Kidney (tissue), 14 donors: ENCODE results near the gene TMX3. TPM values are rescaled to one million over a fixed set of nuclear protein-coding genes. Genes with fewer than 3 reads are reported as not detected.

Source experiments
- DNase-seq, 5 donors: peaks; one replicate each; pipeline ENCODE4 v3.0.0-alpha.2; 2013 to 2020
- FAIRE-seq: peaks from 2 replicates; lab custom pipeline; 2012; peaks lifted over from hg19 to GRCh38; lab: Jason Lieb, UNC
- H3K27ac ChIP-seq, 2 donors: one replicate each; pipeline ENCODE4 v1.7.0; 2013; ENCODE audit warnings: low read depth in 2 of 2, low read length in 2 of 2, inconsistent platforms in 1 of 2
- H3K27me3 ChIP-seq: one replicate; pipeline ENCODE4 v1.7.1; 2013; ENCODE audit warnings: low read length, inconsistent platforms; ENCODE audit not compliant: control insufficient read depth, insufficient read depth
- H3K36me3 ChIP-seq, 3 donors: one replicate each; pipeline versions ENCODE4 v1.7.0 to v1.7.1; 2013; ENCODE audit warnings: low read length in 3 of 3, control low read depth in 1 of 3, inconsistent platforms in 1 of 3; ENCODE audit not compliant: insufficient read depth in 3 of 3, control insufficient read depth in 2 of 3
- H3K4me1 ChIP-seq, 3 donors: one replicate each; pipeline versions ENCODE4 v1.7.0 to v1.7.1; 2013; ENCODE audit warnings: low read length in 3 of 3, inconsistent platforms in 1 of 3, low read depth in 1 of 3; ENCODE audit not compliant: control insufficient read depth in 2 of 3, insufficient read depth in 2 of 3
- H3K4me3 ChIP-seq, 3 donors: one replicate each; pipeline versions ENCODE4 v1.7.0 to v1.8.1; 2013; ENCODE audit warnings: low read length in 3 of 3, control low read depth in 1 of 3, inconsistent platforms in 1 of 3
- H3K9ac ChIP-seq, 3 donors: one replicate each; pipeline versions ENCODE4 v1.7.0 to v1.7.1; 2013; ENCODE audit warnings: low read length in 3 of 3, control low read depth in 1 of 3, inconsistent platforms in 1 of 3
- H3K9me3 ChIP-seq, 3 donors: one replicate each; pipeline versions ENCODE4 v1.7.0 to v1.7.1; 2013; ENCODE audit warnings: low read length in 3 of 3, control low read depth in 1 of 3, inconsistent platforms in 1 of 3; ENCODE audit not compliant: control insufficient read depth in 2 of 3, insufficient read depth in 1 of 3
- intact Hi-C: fragments of 100-400 bp; cut with DNase I; formaldehyde crosslinking; loops from one replicate; pipeline ENCODE4 v1.11.1; 2022
- polyA plus RNA-seq: library from polyadenylated mRNA; stranded (reverse); fragments of 350-450 nt; fragmentation: Illumina TruSeq; extraction: RNeasy Lipid Tissue Mini Kit (QIAGEN cat#74804); gene quantifications from one replicate; pipeline ENCODE4 v1.2.3, GENCODE V29; 2014; ENCODE audit warnings: low read depth, low replicate concordance; ENCODE audit not compliant: insufficient read depth
- total RNA-seq: library from RNA; stranded (reverse); fragmentation: NEBNext Ultra II Directional; extraction: Animal tissue kit (Norgen Biotek cat#: 25700); gene quantifications from one replicate; pipeline ENCODE4 v1.2.1, GENCODE V29; 2021
- TF ChIP-seq, protein P1 (sequence below): IDR thresholded peaks from 3 replicates; pipeline ENCODE4 v1.5.1; 2012; ENCODE audit warnings: mild to moderate bottlenecking, moderate library complexity, borderline replicate concordance; ENCODE audit not compliant: insufficient read depth; ENCODE audit errors: extremely low read depth
- donor health status: control.
- donor health status: control.
- donor health status: control.
- donor health status: control.
- donor health status: control.
- donor health status: DM: yes; HTN: yes; CAD: no.
- donor health status: Normal renal cell carcinoma (clear cell type).

The TMX3 gene
- total and polyA plus RNA-seq, 2 donors from 2014 or later: 14.4 to 52.7 TPM

DNA sequence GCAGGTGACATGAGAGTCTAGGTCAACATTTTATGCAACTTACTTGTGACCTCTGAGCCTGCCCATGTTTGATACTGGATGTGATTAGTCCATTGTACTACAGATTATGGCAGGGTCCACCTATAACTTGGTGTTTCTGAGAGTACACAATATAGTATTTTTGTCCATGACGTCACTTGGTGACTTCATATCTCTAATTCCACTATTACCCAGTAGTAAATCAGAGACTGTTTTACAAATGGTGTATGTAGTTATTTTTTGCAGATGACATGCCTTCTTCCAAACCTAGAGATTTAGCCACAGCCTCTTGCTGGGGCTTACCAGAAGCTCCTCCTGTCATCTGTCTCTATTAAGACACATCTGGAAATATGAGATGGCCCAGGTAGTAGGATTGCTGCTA, 24.6 kb upstream of the TMX3 start:
- Histone ChIP-seq H3K27ac (no peak overlapping the region), H3K4me3 (no peak overlapping the region), H3K9me3 (no peaks in the 10 kb centered on the region), H3K4me1 (no peaks in the 10 kb centered on the region), H3K36me3 (no peaks in the 10 kb centered on the region), H3K27me3 (no peaks in the 10 kb centered on the region), H3K9ac (no peak overlapping the region)
- TF ChIP-seq, protein P1, sequence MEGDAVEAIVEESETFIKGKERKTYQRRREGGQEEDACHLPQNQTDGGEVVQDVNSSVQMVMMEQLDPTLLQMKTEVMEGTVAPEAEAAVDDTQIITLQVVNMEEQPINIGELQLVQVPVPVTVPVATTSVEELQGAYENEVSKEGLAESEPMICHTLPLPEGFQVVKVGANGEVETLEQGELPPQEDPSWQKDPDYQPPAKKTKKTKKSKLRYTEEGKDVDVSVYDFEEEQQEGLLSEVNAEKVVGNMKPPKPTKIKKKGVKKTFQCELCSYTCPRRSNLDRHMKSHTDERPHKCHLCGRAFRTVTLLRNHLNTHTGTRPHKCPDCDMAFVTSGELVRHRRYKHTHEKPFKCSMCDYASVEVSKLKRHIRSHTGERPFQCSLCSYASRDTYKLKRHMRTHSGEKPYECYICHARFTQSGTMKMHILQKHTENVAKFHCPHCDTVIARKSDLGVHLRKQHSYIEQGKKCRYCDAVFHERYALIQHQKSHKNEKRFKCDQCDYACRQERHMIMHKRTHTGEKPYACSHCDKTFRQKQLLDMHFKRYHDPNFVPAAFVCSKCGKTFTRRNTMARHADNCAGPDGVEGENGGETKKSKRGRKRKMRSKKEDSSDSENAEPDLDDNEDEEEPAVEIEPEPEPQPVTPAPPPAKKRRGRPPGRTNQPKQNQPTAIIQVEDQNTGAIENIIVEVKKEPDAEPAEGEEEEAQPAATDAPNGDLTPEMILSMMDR: no peak
- DNase-seq (no peak), FAIRE-seq (no peak)
- intact Hi-C loops: no loop called here

DNA sequence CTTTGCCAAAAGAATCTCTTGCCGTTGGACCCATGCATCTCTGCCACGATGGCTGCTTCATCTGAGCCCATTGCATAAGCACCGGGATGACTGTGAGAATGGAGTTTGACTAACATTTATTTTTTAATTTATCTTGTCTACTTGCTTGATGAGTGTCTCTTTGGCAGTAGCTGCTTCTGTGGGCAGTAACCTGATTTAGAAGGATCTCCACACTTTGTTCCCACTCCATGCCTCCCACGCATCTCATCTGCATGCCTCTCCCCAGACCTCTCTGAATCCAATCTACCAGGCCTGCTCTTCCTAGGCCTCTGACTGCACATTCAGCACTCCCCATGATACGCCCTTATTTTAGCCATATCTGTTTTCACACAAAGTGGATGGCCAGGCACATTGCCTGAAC, 23.7 kb upstream of the TMX3 start:
- TF ChIP-seq, protein P1: no peak
- FAIRE-seq: no peak

DNA sequence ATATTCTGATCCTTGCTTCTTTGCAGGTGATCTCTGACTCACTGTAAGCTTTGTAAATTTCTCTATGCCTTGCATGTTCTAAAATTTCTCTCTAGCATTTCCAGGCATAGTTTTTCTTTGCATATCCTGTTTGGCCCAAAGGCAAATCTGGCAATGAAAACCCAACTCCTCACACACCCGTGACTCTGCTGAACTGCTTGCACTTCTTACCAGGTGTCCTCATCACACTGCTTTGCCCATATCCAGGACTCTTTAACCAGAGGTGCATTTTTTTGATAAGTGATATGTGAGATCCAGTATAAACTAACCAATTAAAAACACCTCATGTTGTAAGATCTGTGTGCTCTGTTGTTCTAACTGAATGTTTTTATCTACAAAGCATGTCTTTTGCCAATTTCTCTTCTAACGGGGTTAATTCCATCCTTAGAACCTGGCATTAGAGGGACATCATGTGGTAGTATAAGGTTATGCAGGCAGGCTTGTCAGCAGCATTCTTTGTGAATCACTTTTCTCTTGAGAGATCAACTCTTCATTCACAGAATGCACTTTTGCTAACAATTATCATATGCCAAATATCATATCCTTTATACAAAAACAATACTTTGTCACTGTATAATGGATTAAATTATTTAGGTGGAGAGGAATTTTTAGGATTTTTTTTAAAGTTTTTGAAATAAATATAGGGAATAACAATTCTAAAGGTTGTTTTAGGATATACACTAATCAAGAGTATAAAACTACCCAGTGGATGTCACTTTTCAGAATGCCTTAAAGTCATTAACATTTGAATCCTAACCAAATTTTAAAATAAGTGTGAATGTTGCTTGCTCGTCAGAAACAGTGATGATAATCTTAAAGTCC, 20.8 kb upstream of the TMX3 start:
- peak; percentile 91 for FAIRE-seq

More for the DNA sequence above, 23.7 kb upstream of the TMX3 start:
- Histone ChIP-seq H3K4me1 (no peaks in the 10 kb centered on the region), H3K27ac (no peak overlapping the region), H3K4me3 (no peak overlapping the region), H3K36me3 (no peaks in the 10 kb centered on the region), H3K27me3 (no peaks in the 10 kb centered on the region), H3K9me3 (no peaks in the 10 kb centered on the region), H3K9ac (no peak overlapping the region)
- DNase-seq: peak in 2 of 5 donors; percentile 22 to 40
- intact Hi-C loops: no loop called here

More for the DNA sequence above, 20.8 kb upstream of the TMX3 start:
- no peaks in the 10 kb centered on the region for H3K27me3 ChIP-seq
- H3K4me3 ChIP-seq: no peak overlapping the region
- H3K36me3 ChIP-seq: no peaks in the 10 kb centered on the region
- intact Hi-C loops: no loop called here
- no peak overlapping the region for H3K27ac ChIP-seq
- H3K9ac ChIP-seq: no peak overlapping the region
- TF ChIP-seq, protein P1: peak; percentile 63
- H3K4me1 ChIP-seq: no peaks in the 10 kb centered on the region
- no peaks in the 10 kb centered on the region for H3K9me3 ChIP-seq
- DNase-seq: peak in 2 of 5 donors; percentile 41 to 57
